Measurements from ENCODE around the gene AKAP8. TPM values are rescaled to one million over a fixed set of nuclear protein-coding genes. Genes with fewer than 3 reads are reported as not detected.
"Not testable (repeated sequence)": the region's sequence is repeated elsewhere in the genome, so short reads cannot be mapped to it uniquely, and the experiment has no call there.

The AKAP8 gene
- total RNA-seq, 1 donor from 2014 or later, result 12.8 TPM

- DNase-seq (ENCODE audit: low read depth in 2 of 2), result no peak
Measured at GRCh38 chr19:15404097-15404779, 24.7 kb upstream of the AKAP8 start.

DNA sequence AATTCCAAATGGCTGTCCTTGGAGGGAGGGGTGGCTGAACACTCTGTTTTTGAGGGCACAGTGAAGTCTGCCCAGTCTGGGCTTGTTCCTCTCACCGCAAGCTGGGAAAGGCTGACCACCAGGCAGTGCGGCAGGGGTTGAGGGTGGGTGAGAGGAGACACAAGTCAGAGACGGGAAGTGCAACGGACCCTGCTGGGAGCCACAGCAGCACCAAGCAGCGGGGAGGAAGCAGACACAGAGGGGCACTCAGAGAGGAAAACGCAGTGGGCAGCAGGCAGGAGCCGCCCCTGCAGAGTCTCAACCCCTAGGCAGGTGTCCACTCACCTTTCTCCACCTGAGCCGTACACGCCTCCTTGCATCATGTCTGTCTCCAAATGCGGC lies 23.6 kb upstream of the AKAP8 start:
- DNase-seq (ENCODE audit: low read depth in 2 of 2), result no peak

GRCh38 chr19:15402411-15403150 lies 23.0 kb upstream of the AKAP8 start:
- DNase-seq (ENCODE audit: low read depth in 2 of 2), result no peak

DNA sequence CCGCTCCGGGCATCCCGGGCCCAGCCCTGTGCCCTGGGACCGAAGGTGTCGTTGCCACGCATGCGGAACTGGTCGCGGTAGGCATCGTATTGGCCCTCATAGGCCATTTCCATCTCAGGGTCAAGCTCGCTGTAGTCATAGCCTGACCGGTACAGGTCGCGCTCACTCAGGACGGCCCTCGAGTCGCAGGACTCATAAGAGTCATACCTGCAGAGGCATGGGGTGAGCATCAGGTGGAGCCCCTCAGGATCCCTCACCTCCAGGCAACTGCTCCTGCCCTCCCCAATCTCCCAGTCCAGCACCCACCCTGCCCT lies 21.8 kb upstream of the AKAP8 start:
- no peak for DNase-seq (ENCODE audit: low read depth in 2 of 2)

DNA sequence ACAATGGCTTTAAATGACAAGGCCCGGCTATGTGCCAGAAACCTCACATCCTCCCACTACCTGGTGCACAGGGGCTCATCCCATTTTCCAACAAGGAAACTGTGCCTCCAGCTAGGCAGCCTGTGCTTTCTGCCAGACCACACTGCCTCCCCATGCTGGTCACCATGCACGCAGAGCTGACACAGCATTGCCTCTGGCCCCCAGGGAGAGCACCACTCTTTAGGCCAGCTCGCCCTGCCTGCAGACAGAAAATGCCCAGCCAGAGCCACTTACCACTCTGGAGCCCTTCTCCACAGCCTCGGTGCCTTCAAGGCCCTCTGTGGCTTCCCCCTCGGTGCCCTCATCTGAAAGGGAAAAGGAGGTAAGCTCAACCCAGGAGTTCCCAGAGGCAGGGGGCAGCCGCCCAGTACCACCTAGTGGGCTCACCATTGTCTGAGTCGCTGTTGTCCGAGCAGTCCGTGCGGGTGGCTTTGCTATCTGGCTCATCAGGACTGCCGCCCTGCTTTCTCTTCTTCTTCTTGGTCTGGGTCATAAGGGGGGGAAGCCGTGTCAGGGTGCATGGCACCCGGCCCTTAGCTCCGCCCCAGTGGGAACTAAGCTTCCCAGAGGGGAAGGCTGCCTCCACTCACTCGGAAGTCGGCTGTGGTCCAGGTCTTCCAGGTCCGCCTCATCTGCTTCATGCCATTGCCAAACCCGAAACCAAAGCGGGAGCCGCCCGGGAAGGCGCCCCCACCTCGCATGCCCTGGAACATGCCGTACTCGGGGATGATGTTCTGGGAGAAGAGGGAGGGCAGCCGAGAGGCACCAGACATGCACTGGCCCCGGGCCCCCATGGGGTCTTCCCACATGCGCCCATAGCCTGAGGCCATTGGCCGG lies 21.2 kb upstream of the AKAP8 start:
- no peak for DNase-seq (ENCODE audit: low read depth in 2 of 2)

DNA sequence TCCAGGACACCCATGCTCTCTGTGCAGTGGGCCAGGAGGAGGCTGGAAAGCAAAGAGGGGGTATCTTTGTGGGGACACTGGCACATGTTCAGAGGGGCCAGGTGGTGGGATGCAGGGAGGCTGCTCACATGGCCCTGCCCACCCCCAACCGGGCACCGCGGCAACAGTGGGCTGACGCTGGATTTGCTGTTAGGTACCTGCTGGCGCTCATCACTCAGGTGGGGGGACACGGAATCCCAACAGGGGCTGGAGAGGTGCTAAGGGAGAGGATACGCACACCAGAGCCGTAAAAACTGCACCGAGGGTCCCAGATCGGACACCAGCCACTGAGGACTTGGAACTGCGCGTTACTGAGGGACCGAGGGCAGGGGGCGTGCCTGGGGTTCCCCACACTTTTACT lies 20.0 kb upstream of the AKAP8 start:
- no peak for DNase-seq (ENCODE audit: low read depth in 2 of 2)

- DNase-seq (ENCODE audit: low read depth in 2 of 2), result no peak
Measured at GRCh38 chr19:15399234-15399515, 19.6 kb upstream of the AKAP8 start.

GRCh38 chr19:15398501-15399233 lies 19.1 kb upstream of the AKAP8 start:
- no peak for DNase-seq (ENCODE audit: low read depth in 2 of 2)

DNA sequence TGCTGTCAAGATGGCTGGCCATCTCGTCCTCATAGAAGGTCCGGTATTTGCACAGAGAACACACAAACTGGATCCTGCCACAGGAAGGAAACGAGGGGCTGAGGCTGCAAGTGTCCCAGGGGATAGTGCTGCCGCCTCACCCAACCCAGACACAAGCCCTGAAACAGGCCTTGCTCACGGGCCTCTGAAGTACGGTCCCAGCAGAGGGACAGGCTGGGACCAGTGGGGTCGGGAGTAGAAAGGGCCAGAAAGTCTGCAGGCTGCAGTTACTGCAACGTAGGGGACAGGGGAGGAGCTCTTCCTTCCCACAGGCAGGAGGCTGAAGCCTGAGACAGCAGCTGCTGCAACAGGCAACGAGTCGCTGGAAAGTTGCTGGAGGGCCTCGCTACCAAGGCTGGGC lies 18.2 kb upstream of the AKAP8 start:
- no peak for DNase-seq (ENCODE audit: low read depth in 2 of 2)

DNA sequence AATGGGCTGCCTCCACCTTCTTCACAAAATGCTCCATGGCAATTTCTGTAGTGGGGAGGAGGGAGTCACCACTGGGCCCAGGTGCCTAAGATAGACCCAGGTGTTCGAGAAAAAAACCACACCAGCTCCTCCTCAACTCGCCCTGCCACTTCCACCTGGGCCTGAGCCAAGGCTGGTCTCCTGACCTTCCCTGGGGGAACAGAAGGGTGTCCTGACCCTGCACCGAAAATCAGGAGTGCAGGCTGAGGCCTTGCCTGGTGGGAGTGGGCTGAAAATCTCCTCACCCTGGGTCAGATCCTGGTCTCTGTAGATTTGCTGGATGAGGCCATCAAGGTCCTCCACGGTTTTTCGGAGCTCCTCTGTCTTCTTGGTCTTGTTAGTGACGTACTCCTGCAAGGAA lies 17.6 kb upstream of the AKAP8 start:
- DNase-seq (ENCODE audit: low read depth in 2 of 2), result no peak

DNA sequence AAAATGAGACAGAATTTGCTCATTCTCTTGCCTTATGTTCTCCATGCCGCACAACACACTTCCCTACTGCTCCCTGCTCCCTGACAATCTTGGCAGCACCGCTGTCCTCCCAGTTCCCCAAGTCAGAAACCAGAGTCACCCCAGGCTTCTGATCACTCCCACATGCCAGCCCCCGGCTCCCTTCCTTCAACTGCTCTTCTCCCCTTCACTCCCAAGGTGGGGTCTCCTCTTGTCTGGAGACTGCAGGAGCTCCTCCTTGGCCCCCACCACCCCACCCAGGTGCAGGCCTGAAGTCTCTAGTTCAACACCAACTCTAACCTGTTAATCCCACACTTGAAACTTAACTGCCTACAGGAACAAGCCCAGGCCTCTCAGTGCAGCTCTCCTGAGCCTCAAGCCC lies 16.8 kb upstream of the AKAP8 start:
- no peak for DNase-seq (ENCODE audit: low read depth in 2 of 2)

GRCh38 chr19:15395251-15395650 lies 15.7 kb upstream of the AKAP8 start:
- not testable (repeated sequence) for DNase-seq (ENCODE audit: low read depth in 2 of 2)

GRCh38 chr19:15394426-15394825 lies 14.8 kb upstream of the AKAP8 start:
- no peak for DNase-seq (ENCODE audit: low read depth in 2 of 2)

DNA sequence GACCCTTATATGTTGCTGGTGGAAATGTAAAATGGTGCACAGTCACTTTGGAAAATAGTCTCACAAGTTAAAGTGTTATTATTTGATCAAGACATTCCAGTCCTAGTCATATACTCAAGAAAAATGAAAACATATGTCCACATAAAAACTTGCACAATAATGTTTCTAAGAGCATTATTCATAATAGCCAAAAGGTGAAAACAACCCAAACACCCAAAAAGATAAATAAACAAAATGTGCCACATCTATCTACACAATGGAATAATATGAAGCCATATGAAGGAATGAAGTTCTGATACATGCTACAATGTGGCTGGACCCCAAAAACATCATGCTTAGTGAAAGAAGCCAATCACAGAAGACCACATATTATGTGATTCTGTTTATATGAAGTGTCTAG lies 14.4 kb upstream of the AKAP8 start:
- DNase-seq (ENCODE audit: low read depth in 2 of 2), result no peak

- DNase-seq (ENCODE audit: low read depth in 2 of 2), result no peak
Measured at GRCh38 chr19:15390814-15391213, 11.2 kb upstream of the AKAP8 start.

DNA sequence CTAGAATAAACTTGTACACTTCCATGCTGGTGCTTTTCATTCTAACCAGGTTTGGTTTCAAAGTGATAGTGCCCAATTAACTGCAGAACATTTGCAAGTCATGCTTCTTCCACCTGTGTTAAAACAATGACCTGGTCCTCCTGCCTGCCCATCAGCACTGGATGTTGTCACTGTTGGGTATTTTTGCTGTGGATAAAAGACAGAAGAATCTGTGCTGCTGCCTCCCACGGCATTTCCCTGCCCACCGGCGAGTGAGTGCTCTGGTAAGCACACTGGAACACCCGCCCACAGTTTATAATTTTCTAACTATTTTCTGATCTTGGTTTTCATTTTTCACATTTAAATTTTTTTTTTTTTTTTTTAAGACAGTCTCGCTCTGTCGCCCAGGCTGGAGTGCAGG lies 2.3 kb upstream of the AKAP8 start:
- no peak for DNase-seq (ENCODE audit: low read depth in 2 of 2)

DNA sequence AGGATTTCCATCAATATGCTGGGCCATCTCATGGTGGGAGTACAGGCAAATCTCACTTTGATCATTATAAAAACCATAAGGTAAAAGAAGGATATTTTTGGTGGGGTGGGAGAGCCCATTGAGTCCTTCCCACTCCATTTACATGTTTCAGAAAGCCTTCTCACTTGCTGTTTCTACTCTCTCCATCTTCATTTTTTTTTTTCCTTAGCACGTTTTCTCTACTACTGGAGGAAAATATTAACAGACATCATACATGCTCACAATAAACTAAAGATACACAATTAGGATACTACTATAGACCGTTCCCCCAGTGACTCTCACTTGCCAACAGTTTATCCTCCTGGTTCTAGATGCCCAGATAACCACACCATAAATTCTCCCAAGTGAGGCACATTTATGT lies 1.8 kb upstream of the AKAP8 start:
- DNase-seq (ENCODE audit: low read depth in 2 of 2), result no peak

- peak in 1 of 2 donors; percentile 58 for DNase-seq (ENCODE audit: low read depth in 2 of 2)
Measured at GRCh38 chr19:15379999-15380647, 536 bp upstream of the AKAP8 start.

GRCh38 chr19:15378534-15379082 lies 979 bp downstream of the AKAP8 start:
- peak in 1 of 2 donors; percentile 50 for DNase-seq (ENCODE audit: low read depth in 2 of 2)

DNA sequence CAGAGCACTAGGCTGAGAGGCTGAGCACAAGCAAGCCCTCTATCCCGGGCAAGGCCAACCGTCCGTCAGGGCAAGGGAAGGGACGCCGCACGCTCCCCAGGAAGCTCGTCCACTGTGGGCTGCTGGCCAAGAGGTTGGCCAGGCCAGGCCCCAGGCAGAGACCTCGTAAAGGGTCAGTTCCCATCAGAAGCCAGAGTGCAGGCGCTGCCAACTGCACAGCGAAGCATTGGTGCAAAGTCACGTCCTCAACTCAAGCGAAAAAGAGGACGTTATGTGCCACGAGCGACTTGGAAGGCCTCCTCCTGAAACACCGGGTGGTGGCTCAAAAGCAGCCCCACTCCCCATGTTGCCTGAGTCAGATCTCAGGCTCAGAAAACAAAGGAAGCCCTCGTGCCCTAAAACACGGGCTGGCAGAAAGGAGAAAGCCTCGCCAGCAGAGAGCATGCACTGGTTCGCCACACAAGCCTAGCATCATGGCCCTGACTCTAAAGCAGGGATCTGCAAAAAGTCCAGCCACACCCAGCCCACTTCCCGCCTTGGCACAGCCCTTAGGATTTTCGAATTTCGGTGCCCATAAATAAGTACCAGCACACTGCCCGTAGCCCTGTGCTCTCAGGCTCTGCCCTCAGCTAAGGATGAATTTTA lies 4.7 kb downstream of the AKAP8 start:
- DNase-seq (ENCODE audit: low read depth in 2 of 2), result peak; percentile 74 to 79

All from dermis microvascular lymphatic vessel endothelial cell (primary cell).